Measurements from ENCODE around the gene EIF2A. TPM values are rescaled to one million over a fixed set of nuclear protein-coding genes. Genes with fewer than 3 reads are reported as not detected.

The EIF2A gene
- polyA plus RNA-seq, 1 of the 3 experiments (the other 2 are of a cell fraction), result 67.0 TPM

- TF ChIP-seq REST (IDR thresholded peaks at IDR 0.05; ENCODE audit: low read depth, low read length), result no peak
- TF ChIP-seq RXRA (IDR thresholded peaks at IDR 0.05; ENCODE audit: borderline replicate concordance, low read depth), result no peak
These were observed 85.1 kb downstream of the EIF2A start (continued) for GRCh38 chr3:150631515-150632221.

GRCh38 chr3:150635076-150635475, 88.5 kb downstream of the EIF2A start:
- no peaks in the 10 kb centered on the region for H3K9me3 ChIP-seq
- no peaks in the 10 kb centered on the region for H3K79me2 ChIP-seq (ENCODE audit: insufficient read depth)
- H3K4me1 ChIP-seq (ENCODE audit: control insufficient read depth in 1 of 2, insufficient read depth in 2 of 2, low read depth in 1 of 2, low read length in 1 of 2), result no peaks in the 10 kb centered on the region
- POLR2A ChIA-PET, result no interaction called here
- no peaks in the 10 kb centered on the region for H3K9me2 ChIP-seq
- peaks cover 9% of the 10 kb centered on the region in 2 experiments for H3K36me3 ChIP-seq (replicated peaks in 1 of 2; ENCODE audit: control insufficient read depth in 1 of 2, insufficient read depth in 2 of 2, low read length in 1 of 2)
- no peak overlapping the region for H3K4me2 ChIP-seq
- no peaks in the 10 kb centered on the region for H4K20me1 ChIP-seq (ENCODE audit: insufficient read depth)
- WGBS (ENCODE audit: low lambda C conversion rate), result 91% methylated on average over 6 of the region's 6 CpGs
- H2AFZ ChIP-seq (ENCODE audit: low read depth), result no peak overlapping the region
- CTCF ChIA-PET, result no interaction called here
- H3K27ac ChIP-seq (ENCODE audit: low read depth in 2 of 2, low read length in 1 of 2), result no peak overlapping the region
- no peak overlapping the region for H3K4me3 ChIP-seq (ENCODE audit: low read depth in 2 of 2, low read length in 1 of 2)
- no peak for DNase-seq
- no peaks in the 10 kb centered on the region for H3F3A ChIP-seq (replicated peaks; ENCODE audit: insufficient read depth)
- H3K27me3 ChIP-seq (ENCODE audit: insufficient read depth), result no peaks in the 10 kb centered on the region
- H3K9ac ChIP-seq, result no peak overlapping the region
- TF ChIP-seq YY1 (IDR thresholded peaks at IDR 0.05; ENCODE audit: low read depth), result no peak
- TF ChIP-seq RXRA (IDR thresholded peaks at IDR 0.05; ENCODE audit: borderline replicate concordance, low read depth), result no peak
- TF ChIP-seq TCF12 (IDR thresholded peaks at IDR 0.05), result no peak
- no peak for TF ChIP-seq GABPA (IDR thresholded peaks at IDR 0.05; ENCODE audit: low read depth)
- no peak for TF ChIP-seq MAX (IDR thresholded peaks at IDR 0.05; ENCODE audit: low read depth)
- TF ChIP-seq MEF2A (IDR thresholded peaks at IDR 0.05; ENCODE audit: borderline replicate concordance, low read depth), result no peak
- TF ChIP-seq RCOR1 (IDR thresholded peaks at IDR 0.05; ENCODE audit: low read length), result no peak
- no peak for TF ChIP-seq PBX3 (IDR thresholded peaks at IDR 0.05)
- no peak for TF ChIP-seq TEAD4 (IDR thresholded peaks at IDR 0.05; ENCODE audit: borderline replicate concordance, insufficient read depth)
- no peak for TF ChIP-seq MXI1 (IDR thresholded peaks at IDR 0.05; ENCODE audit: low read depth, low read length)
- TF ChIP-seq ELF1 (IDR thresholded peaks at IDR 0.05), result no peak
- no peak for TF ChIP-seq SMC3 (IDR thresholded peaks at IDR 0.05; ENCODE audit: low read depth, low read length)
- no peak for TF ChIP-seq CTCF (IDR thresholded peaks at IDR 0.05)
- no peak for TF ChIP-seq REST (IDR thresholded peaks at IDR 0.05; ENCODE audit: low read depth, low read length)
- no peak for TF ChIP-seq TAF1 (IDR thresholded peaks at IDR 0.05; ENCODE audit: borderline replicate concordance, low read depth, low read length)
- no peak for TF ChIP-seq JUND (IDR thresholded peaks at IDR 0.05)
- no peak for TF ChIP-seq ZBTB33 (IDR thresholded peaks at IDR 0.05; ENCODE audit: borderline replicate concordance, low read depth)
- TF ChIP-seq EZH2phosphoT487 (IDR thresholded peaks at IDR 0.05; ENCODE audit: borderline replicate concordance, low read depth), result no peak

Measured in SK-N-SH (cell line).